ENCODE results near the gene ENTPD7.

The ENTPD7 gene

GRCh38 chr10:99667108-99667751, 7.9 kb downstream of the ENTPD7 start:
- Mint-ChIP-seq H3K27ac (no peak overlapping the region), H3K4me3 (no peak overlapping the region), H3K9me3 (no peaks in the 10 kb centered on the region), H3K36me3 (peaks cover 36% of the 10 kb centered on the region), H3K4me1 (peaks cover 2% of the 10 kb centered on the region), H3K27me3 (no peaks in the 10 kb centered on the region)
- no peak for ATAC-seq

GRCh38 chr10:99671386-99671785, 12.1 kb downstream of the ENTPD7 start:
- peaks cover 24% of the 10 kb centered on the region for H3K4me1 Mint-ChIP-seq
- ATAC-seq, result no peak
- H3K27ac Mint-ChIP-seq, result no peak overlapping the region
- H3K27me3 Mint-ChIP-seq, result no peaks in the 10 kb centered on the region
- H3K9me3 Mint-ChIP-seq, result no peaks in the 10 kb centered on the region
- peaks cover 29% of the 10 kb centered on the region for H3K36me3 Mint-ChIP-seq
- no peak overlapping the region for H3K4me3 Mint-ChIP-seq

GRCh38 chr10:99672884-99673283, 13.6 kb downstream of the ENTPD7 start:
- no peak for ATAC-seq

GRCh38 chr10:99673492-99673891, 14.2 kb downstream of the ENTPD7 start:
- peaks cover 24% of the 10 kb centered on the region for H3K4me1 Mint-ChIP-seq

More at GRCh38 chr10:99672884-99673283, 13.6 kb downstream of the ENTPD7 start:
- H3K4me1 Mint-ChIP-seq, result peaks cover 24% of the 10 kb centered on the region
- H3K36me3 Mint-ChIP-seq, result peaks cover 15% of the 10 kb centered on the region
- no peak overlapping the region for H3K4me3 Mint-ChIP-seq
- no peaks in the 10 kb centered on the region for H3K27me3 Mint-ChIP-seq
- no peaks in the 10 kb centered on the region for H3K9me3 Mint-ChIP-seq
- H3K27ac Mint-ChIP-seq, result no peak overlapping the region

GRCh38 chr10:99674762-99675161, 15.5 kb downstream of the ENTPD7 start:
- H3K9me3 Mint-ChIP-seq, result no peaks in the 10 kb centered on the region
- ATAC-seq, result no peak
- H3K27me3 Mint-ChIP-seq, result no peaks in the 10 kb centered on the region
- no peak overlapping the region for H3K4me3 Mint-ChIP-seq
- H3K4me1 Mint-ChIP-seq, result peaks cover 24% of the 10 kb centered on the region
- peaks cover 19% of the 10 kb centered on the region for H3K36me3 Mint-ChIP-seq
- H3K27ac Mint-ChIP-seq, result no peak overlapping the region

More at GRCh38 chr10:99673492-99673891, 14.2 kb downstream of the ENTPD7 start:
- ATAC-seq, result no peak
- H3K9me3 Mint-ChIP-seq, result no peaks in the 10 kb centered on the region
- no peak overlapping the region for H3K4me3 Mint-ChIP-seq
- H3K27ac Mint-ChIP-seq, result peak overlapping the region; percentile 18
- H3K27me3 Mint-ChIP-seq, result no peaks in the 10 kb centered on the region
- peaks cover 15% of the 10 kb centered on the region for H3K36me3 Mint-ChIP-seq

GRCh38 chr10:99676426-99676825, 17.1 kb downstream of the ENTPD7 start:
- H3K36me3 Mint-ChIP-seq, result peaks cover 26% of the 10 kb centered on the region
- H3K9me3 Mint-ChIP-seq, result no peaks in the 10 kb centered on the region
- H3K4me1 Mint-ChIP-seq, result peaks cover 24% of the 10 kb centered on the region
- H3K4me3 Mint-ChIP-seq, result no peak overlapping the region
- H3K27me3 Mint-ChIP-seq, result no peaks in the 10 kb centered on the region
- ATAC-seq, result no peak
- H3K27ac Mint-ChIP-seq, result no peak overlapping the region

GRCh38 chr10:99676895-99677294, 17.6 kb downstream of the ENTPD7 start:
- H3K4me1 Mint-ChIP-seq, result peaks cover 24% of the 10 kb centered on the region
- H3K9me3 Mint-ChIP-seq, result no peaks in the 10 kb centered on the region
- peaks cover 29% of the 10 kb centered on the region for H3K36me3 Mint-ChIP-seq
- no peak for ATAC-seq
- no peak overlapping the region for H3K4me3 Mint-ChIP-seq
- H3K27ac Mint-ChIP-seq, result no peak overlapping the region
- H3K27me3 Mint-ChIP-seq, result no peaks in the 10 kb centered on the region

GRCh38 chr10:99678921-99679320, 19.6 kb downstream of the ENTPD7 start:
- ATAC-seq, result no peak
- Mint-ChIP-seq H3K4me3 (no peak overlapping the region), H3K36me3 (peaks cover 24% of the 10 kb centered on the region), H3K4me1 (peaks cover 11% of the 10 kb centered on the region), H3K9me3 (no peaks in the 10 kb centered on the region), H3K27ac (no peak overlapping the region), H3K27me3 (no peaks in the 10 kb centered on the region)

- H3K4me1 Mint-ChIP-seq, result peaks cover 14% of the 10 kb centered on the region
- no peak overlapping the region for H3K27ac Mint-ChIP-seq
- no peak for ATAC-seq
- no peak overlapping the region for H3K4me3 Mint-ChIP-seq
- peaks cover 23% of the 10 kb centered on the region for H3K36me3 Mint-ChIP-seq
- H3K27me3 Mint-ChIP-seq, result no peaks in the 10 kb centered on the region
- H3K9me3 Mint-ChIP-seq, result no peaks in the 10 kb centered on the region
Measured at GRCh38 chr10:99681553-99681952, 22.2 kb downstream of the ENTPD7 start.

- H3K27ac Mint-ChIP-seq, result no peak overlapping the region
- peaks cover 14% of the 10 kb centered on the region for H3K4me1 Mint-ChIP-seq
- H3K4me3 Mint-ChIP-seq, result no peak overlapping the region
- H3K27me3 Mint-ChIP-seq, result no peaks in the 10 kb centered on the region
- no peak for ATAC-seq
- H3K9me3 Mint-ChIP-seq, result no peaks in the 10 kb centered on the region
- H3K36me3 Mint-ChIP-seq, result peaks cover 23% of the 10 kb centered on the region
Measured at GRCh38 chr10:99682032-99682431, 22.7 kb downstream of the ENTPD7 start.

- ATAC-seq, result no peak
- H3K27ac Mint-ChIP-seq, result no peak overlapping the region
- H3K9me3 Mint-ChIP-seq, result no peaks in the 10 kb centered on the region
- H3K4me1 Mint-ChIP-seq, result peaks cover 14% of the 10 kb centered on the region
- H3K36me3 Mint-ChIP-seq, result peaks cover 23% of the 10 kb centered on the region
- H3K4me3 Mint-ChIP-seq, result no peak overlapping the region
- H3K27me3 Mint-ChIP-seq, result no peaks in the 10 kb centered on the region
Measured at GRCh38 chr10:99682752-99683151, 23.4 kb downstream of the ENTPD7 start.

- H3K4me3 Mint-ChIP-seq, result no peak overlapping the region
- ATAC-seq, result peak; percentile 61
- H3K9me3 Mint-ChIP-seq, result no peaks in the 10 kb centered on the region
- H3K4me1 Mint-ChIP-seq, result peaks cover 14% of the 10 kb centered on the region
- H3K27ac Mint-ChIP-seq, result peak overlapping the region; percentile 16
- peaks cover 18% of the 10 kb centered on the region for H3K36me3 Mint-ChIP-seq
- H3K27me3 Mint-ChIP-seq, result no peaks in the 10 kb centered on the region
Measured at GRCh38 chr10:99685597-99685967, 26.3 kb downstream of the ENTPD7 start.

- ATAC-seq, result no peak
- Mint-ChIP-seq H3K4me3 (no peak overlapping the region), H3K36me3 (peaks cover 31% of the 10 kb centered on the region), H3K4me1 (peaks cover 14% of the 10 kb centered on the region), H3K27me3 (no peaks in the 10 kb centered on the region), H3K9me3 (no peaks in the 10 kb centered on the region), H3K27ac (no peak overlapping the region)
Measured at GRCh38 chr10:99689461-99689860, 30.2 kb downstream of the ENTPD7 start.

- H3K27ac Mint-ChIP-seq, result no peak overlapping the region
- peaks cover 53% of the 10 kb centered on the region for H3K36me3 Mint-ChIP-seq
- H3K9me3 Mint-ChIP-seq, result no peaks in the 10 kb centered on the region
- ATAC-seq, result no peak
- H3K27me3 Mint-ChIP-seq, result no peaks in the 10 kb centered on the region
- H3K4me3 Mint-ChIP-seq, result no peak overlapping the region
- no peaks in the 10 kb centered on the region for H3K4me1 Mint-ChIP-seq
Measured at GRCh38 chr10:99693933-99694583, 34.7 kb downstream of the ENTPD7 start.

GRCh38 chr10:99695761-99696160, 36.5 kb downstream of the ENTPD7 start:
- Mint-ChIP-seq H3K27me3 (no peaks in the 10 kb centered on the region), H3K9me3 (no peaks in the 10 kb centered on the region), H3K36me3 (peaks cover 66% of the 10 kb centered on the region), H3K4me3 (no peak overlapping the region), H3K4me1 (no peaks in the 10 kb centered on the region), H3K27ac (no peak overlapping the region)
- ATAC-seq, result no peak

GRCh38 chr10:99698504-99699080, 39.3 kb downstream of the ENTPD7 start:
- no peak for ATAC-seq

More at GRCh38 chr10:99698504-99699080, 39.3 kb downstream of the ENTPD7 start:
- Mint-ChIP-seq H3K9me3 (no peaks in the 10 kb centered on the region), H3K27me3 (no peaks in the 10 kb centered on the region), H3K36me3 (peaks cover 66% of the 10 kb centered on the region), H3K27ac (no peak overlapping the region), H3K4me1 (no peaks in the 10 kb centered on the region), H3K4me3 (no peak overlapping the region)
